WI38 (cell line): ENCODE results near the gene NANS.

Source experiments
- H3K4me3 ChIP-seq: 2 replicates; pipeline ENCODE4 v1.5.1; 2011; ENCODE audit warnings: low read depth, mild to moderate bottlenecking, control low read depth, low read length
- CTCF ChIP-seq: IDR thresholded peaks from 2 replicates; pipeline ENCODE4 v1.5.1; 2012; ENCODE audit warnings: low read depth, mild to moderate bottlenecking, control low read depth, low read length

The NANS gene

GRCh38 chr9:98078895-98079294, 22.4 kb downstream of the NANS start:
- TF ChIP-seq CTCF: no peak
- no peak overlapping the region for H3K4me3 ChIP-seq

- no peak overlapping the region for H3K4me3 ChIP-seq
- no peak for TF ChIP-seq CTCF
Measured at GRCh38 chr9:98080326-98080725, 23.8 kb downstream of the NANS start.

- H3K4me3 ChIP-seq: no peak overlapping the region
- no peak for TF ChIP-seq CTCF
Measured at GRCh38 chr9:98080780-98081179, 24.2 kb downstream of the NANS start.

GRCh38 chr9:98081477-98082219, 25.1 kb downstream of the NANS start:
- TF ChIP-seq CTCF: no peak
- H3K4me3 ChIP-seq: no peak overlapping the region

GRCh38 chr9:98083061-98083501, 26.5 kb downstream of the NANS start:
- TF ChIP-seq CTCF: no peak
- H3K4me3 ChIP-seq: no peak overlapping the region

GRCh38 chr9:98083566-98084183, 27.1 kb downstream of the NANS start:
- no peak overlapping the region for H3K4me3 ChIP-seq
- TF ChIP-seq CTCF: no peak

GRCh38 chr9:98084396-98084795, 27.9 kb downstream of the NANS start:
- H3K4me3 ChIP-seq: no peak overlapping the region
- no peak for TF ChIP-seq CTCF
